ENCODE data around the gene CD79B.
"Not testable (repeated sequence)": the region's sequence is repeated elsewhere in the genome, so short reads cannot be mapped to it uniquely, and the experiment has no call there.

Gene CD79B

DNA sequence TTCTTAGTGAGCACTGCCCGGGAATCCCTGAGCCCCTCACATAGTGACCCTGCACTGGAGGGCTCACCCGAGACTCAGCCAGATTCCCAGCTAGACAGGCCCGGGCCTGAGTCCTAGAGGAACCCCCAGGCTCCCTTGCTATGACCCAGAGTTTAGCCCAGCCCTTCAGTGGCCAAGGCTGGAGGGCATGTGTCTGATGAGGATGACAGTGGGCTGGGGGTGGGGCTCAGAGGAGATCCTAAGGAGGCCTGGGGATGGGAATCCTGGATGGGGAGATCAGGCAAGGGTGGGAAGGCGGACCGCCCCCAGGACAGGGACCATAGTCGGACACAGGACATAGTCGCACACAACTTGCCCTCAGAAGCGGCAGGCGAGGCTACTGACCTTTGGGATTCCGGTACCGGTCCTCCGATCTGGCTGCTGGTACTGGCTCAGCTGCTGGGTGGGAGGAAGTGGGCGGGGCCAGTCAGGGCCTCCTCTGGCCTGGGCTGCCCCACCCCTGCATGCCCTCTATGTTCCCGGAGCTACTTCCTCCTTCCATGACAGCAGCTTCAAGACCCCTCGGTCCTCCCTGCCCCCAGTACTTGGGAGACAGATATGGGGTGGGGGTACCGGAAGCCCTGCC is 1.1 kb downstream of the CD79B start:
- DNase-seq, result peak; percentile 42

DNA sequence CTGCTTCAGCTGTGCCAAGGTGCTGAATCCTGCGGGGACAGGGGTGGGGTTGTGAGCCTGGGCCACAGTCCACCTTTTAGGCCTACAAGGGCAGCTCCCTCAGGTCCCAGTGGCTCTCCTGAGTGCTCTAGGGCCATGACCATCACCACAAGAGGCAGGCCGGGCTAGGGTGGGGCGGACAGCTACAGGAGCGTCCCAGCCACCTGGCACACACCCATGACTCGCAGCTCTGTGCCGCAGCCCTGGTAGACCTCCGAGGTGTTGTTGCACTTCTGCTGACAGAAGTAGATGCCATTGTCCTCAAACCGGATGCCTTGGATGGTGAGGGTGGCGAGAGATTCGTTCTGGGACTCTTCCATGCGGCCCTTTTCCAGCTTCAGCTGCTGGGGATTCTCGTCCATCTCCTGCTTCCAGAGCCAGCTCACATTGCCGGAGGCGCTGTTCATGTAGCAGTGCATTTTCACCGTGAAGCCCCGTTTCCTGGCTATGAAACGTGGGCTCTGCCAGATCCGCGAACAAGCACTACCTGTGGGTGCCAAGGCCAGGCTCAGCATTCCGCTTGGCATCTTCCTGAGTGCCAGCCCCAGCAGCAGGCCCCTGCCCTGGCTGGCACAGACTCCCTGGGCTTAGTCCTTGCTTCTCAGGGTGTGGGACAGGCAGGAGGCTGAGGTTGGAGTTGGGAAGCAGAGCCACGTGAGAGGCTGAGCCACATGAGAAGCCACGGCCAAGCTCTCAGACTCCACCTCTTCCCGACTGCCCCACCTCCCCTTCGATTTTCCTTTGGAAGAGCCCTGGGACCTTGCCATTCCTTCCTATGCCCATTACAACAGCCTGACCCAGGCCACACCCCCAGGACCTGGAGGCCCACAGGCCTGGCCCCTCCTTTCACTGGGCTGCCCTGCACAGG is 2.0 kb downstream of the CD79B start:
- DNase-seq, result no peak

DNA sequence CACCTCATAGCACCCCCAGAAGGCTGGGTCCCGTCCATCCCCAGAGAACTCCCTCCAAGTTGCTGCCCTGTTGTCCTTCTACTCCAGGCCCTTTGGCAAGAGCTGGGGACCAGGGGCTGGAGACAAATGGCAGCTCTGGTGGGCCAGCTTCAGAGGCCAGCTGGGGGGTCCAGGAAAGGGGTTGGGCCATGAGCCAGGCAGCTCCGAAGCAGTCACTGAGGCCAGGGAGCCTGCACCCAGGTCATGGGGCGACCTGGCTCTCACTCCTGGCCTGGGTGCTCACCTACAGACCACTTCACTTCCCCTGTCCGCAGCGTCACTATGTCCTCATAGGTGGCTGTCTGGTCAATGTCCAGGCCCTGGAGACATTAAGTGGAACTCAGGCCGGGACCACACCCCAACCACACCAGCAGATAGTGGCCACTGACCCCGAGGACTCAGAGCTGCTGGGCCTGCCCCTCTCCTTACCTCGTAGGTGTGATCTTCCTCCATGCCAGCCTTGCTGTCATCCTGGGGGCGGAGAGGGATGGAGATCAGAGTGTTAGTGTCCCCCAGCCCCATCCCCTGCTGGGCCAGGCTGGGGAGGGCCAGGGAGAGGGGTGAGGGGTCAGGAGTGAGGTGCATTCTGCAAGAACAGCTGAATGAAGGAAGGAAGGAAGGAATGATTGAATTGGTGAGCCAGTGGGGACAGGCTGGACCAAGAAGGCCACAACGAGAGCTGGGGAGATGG is 3.0 kb downstream of the CD79B start:
- DNase-seq, result no peak

DNA sequence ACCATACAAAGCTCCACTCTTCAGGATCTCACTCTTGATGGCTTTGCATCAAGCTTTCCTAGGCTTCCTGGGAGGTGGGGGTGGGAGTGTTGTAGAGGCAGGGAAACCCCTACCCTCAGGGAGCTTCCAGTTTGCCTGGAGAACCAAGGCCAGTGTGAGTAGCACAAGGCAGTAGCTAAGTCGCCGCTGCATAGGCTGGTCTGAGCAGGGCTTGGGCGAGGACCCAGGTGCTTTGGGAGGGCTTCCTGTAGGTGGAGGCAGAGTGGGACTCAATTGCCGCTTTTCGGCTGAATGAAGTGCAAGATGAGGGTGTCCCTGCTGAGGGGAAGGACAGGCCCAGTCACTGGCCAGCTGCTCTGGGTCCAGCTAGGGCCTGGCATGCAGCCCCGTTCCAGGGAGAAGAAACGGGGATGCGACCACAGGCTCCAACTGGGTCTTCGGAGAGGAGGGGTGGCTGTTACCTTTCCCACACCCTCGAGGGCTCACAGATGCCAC is 3.9 kb downstream of the CD79B start:
- DNase-seq, result no peak

DNA sequence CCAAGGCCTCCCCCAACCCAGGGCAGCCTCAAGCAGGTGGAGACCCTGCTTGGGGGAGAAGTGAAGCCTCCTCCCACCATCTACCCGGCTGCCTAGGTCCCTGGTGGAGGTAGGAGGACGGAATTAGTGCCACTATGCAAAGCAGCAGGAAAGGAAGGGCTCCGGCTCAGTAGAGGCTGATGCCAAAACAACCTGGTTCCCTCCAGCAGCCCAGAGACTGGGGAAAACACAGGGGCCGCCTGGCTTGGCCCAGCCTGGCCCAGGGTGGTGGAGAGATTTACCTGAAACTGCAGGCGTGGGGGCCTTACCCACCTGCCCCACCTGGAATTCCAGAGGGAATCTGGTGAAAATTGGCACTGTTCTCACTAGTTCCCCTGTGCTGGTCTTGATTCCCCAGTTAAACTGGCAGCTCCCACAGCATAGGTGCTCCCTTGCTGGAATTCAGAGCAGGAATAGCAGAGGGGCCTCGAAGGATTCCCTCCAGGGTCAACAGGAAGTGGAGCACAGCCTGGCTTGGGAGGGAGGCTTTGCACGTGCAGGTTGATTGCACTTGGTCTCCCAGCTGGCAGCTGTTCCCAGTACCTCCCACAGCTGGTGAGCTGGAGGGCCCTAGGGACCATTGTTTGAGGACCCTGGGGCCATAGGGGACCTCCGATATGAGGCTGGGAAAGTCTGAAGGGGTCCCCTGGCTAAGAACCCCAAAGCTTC is 4.5 kb downstream of the CD79B start:
- DNase-seq, result no peak

DNA sequence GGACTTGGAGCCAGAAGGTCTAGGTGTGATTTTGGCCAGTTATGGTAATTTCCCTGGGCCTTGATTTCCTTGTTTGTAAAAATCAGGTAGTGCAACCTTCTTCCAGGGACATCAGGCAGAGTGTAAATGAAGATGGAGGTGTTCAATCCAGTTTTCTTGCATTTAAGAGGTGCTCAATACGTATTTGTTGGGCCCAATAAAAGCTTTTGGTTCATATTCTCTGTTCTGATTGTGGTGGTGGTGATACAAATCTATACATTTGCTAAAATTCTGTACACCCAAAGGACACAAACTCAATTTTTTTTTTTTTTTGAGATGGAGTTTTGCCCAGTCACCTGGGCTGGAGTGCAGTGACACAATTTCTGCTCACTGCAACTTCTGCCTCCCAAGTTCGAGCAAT is 6.0 kb downstream of the CD79B start:
- no peak for DNase-seq

DNA sequence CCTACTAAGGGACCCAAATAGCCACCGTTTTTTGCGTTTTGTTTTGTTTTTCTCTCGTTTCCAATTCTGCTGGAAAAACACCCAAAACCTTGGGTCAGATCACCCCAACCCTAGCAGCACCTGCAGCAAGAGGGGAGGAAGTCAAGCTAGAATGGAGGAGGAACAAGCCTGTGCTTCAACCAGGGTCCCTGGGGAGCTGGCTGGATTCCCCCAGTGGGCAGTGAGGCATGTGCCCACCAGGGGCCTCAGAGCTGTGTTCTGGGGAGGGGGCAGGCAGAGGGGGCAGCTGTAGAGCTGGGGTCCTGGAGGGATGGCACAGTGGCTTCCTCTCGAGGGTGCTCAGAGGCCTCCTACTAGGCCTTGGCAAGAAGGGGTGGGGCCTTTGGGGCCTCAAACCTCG is 6.5 kb downstream of the CD79B start:
- no peak for DNase-seq

DNA sequence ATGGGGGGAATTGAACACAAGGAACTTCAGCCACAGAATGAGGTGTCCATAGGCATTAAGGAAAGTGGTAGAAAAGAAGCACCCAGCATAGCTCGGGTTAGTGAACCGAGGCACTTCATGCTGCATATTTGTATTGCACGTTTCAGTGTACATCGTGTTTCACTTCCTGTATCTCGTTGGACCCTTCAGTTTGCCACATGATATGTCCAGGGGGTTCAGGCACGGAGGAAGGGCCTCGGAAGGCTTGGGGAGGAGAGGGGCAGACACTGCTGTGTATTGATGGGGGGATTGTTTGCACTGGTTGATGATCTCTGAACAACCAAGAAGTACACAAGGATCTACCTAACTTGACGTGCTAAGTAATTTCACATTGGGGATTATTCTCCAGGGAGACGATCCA is 9.7 kb downstream of the CD79B start:
- DNase-seq, result not testable (repeated sequence)

DNA sequence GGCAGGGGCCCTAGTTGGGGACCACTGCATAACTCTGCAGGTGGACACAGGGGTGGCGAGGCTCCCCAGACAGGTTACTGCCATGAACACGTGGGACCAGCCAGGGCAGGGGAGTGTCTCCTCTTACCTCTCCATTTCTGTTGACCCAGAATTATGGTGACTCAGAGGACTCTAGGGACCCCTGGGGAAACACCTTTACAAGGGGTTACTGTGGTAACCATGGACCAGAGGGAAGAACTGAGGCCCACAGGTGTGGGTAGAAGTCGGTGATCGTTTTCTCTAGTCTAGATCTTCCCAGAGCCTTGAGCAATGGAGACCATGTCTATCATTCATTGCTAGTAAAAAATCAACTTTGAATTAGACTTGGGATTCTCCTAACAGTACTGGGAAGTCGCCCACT is 11.4 kb downstream of the CD79B start:
- DNase-seq, result not testable (repeated sequence)

DNA sequence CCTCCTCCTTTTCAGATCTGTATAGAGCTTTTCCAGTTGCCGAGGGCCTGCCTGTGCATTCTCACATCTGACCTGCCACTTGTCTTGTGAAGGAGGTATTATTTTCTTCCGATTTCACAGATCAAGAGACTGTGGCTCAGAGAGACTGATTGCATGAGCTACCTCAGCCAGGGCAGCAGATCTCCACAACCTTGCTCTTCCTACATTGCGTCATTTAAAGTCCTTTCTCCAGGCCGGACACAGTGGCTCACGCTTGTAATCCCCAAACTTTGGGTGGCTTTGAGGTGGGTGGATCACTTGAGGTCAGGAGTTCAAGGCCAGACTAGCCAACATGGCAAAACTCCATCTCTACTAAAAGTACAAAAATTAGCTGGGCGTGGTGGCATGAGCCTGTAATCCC is 12.1 kb downstream of the CD79B start:
- not testable (repeated sequence) for DNase-seq

DNA sequence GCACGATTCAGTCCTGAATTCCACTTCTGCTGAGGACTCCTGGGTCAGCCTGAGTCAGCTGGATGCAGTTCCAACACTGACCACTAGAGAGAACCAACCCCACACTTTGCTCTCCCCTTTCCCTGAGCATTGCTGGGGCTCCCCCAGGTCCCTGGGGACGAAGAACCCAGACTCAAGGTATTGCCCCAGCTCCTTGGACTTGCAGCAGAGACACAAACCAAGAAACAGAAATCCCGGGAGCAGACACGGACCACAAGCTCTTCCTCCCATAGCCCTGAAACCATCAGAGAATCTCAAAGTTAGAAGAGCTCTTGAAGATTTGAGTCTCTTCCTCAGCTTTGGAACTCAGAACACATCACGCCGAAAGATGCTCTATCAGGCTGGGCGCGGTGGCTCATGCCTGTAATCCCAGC is 12.8 kb downstream of the CD79B start:
- peak; percentile 55 for DNase-seq

DNA sequence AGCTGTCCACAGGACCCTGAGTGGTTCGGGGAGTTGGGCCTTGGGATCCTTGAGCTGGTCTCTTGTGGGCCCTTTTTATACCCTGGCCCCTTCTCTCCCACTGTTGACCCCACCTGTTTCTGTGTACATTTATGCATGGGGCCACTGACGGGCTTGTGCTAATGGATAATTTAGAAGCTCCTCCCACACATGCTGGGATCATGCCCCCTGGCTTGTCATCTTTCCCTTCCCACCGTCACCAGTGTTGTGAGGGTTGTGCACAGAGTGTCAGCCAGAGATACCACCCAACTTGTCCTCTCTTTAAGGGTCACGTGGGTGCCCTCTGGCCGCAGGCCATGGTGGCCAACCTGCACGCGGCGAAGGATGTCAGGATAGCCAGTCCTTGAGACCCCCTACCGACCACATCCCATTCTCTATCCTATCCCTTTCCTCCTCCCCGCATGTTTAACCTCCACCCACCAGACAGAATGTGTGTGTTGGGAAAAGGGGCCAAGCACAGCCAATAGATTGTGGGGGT is 13.3 kb downstream of the CD79B start, which contains the start of gene GH1:
GH1 (minus strand) TSS at position 51 of the 517 bp plus-strand sequence. CDS start 63 bp downstream, outside the sequence.
- DNase-seq, result not testable (repeated sequence)

DNA sequence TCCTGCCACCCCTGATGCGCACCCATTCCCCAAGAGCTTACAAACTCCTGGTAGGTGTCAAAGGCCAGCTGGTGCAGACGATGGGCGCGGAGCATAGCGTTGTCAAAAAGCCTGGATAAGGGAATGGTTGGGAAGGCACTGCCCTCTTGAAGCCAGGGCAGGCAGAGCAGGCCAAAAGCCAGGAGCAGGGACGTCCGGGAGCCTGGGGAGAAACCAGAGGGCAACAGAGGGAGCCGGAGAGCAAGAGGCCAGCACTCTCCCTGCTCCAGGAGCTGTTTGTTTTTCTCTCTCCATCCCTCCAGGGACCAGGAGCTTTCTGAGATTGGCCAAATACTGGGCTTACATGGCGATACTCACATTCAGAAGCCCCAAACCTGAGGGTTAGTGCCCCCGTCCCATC is 13.8 kb downstream of the CD79B start:
- no peak for DNase-seq

DNA sequence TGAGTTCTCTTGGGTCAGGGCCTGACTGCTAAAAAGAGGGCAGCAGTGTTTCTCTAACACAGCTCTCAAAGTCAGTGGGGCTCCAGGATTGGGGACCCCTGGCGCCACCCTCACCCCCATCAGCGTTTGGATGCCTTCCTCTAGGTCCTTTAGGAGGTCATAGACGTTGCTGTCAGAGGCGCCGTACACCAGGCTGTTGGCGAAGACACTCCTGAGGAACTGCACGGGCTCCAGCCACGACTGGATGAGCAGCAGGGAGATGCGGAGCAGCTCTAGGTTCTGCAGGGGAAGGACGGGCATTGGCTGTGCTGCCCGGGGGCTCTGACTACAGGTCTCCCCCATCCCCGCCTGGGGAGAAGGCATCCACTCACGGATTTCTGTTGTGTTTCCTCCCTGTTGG is 14.5 kb downstream of the CD79B start:
- no peak for DNase-seq

DNA sequence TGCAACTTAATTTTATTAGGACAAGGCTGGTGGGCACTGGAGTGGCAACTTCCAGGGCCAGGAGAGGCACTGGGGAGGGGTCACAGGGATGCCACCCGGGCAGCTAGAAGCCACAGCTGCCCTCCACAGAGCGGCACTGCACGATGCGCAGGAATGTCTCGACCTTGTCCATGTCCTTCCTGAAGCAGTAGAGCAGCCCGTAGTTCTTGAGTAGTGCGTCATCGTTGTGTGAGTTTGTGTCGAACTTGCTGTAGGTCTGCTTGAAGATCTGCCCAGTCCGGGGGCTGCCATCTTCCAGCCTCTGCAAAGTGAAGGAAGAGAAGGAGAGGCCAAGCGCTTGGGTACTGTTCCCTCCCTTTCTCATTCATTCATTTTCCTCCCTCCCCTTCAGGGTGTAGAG is 14.9 kb downstream of the CD79B start:
- not testable (repeated sequence) for DNase-seq

DNA sequence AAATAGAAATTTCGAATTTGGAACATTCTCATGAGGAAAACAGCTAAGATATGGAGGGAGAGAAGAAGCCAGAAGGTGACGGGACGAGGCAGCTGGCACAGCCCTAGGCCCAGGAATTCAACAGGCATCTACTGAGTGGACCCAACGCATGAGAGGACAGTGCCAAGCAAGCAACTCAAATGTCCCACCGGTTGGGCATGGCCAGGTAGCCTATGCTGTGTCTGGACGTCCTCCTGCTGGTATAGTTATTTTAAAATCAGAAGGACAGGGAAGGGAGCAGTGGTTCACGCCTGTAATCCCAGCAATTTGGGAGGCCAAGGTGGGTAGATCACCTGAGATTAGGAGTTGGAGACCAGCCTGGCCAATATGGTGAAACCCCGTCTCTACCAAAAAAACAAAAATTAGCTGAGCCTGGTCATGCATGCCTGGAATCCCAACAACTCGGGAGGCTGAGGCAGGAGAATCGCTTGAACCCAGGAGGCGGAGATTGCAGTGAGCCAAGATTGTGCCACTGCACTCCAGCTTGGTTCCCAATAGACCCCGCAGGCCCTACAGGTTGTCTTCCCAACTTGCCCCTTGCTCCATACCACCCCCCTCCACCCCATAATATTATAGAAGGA is 15.5 kb downstream of the CD79B start:
- DNase-seq, result no peak

DNA sequence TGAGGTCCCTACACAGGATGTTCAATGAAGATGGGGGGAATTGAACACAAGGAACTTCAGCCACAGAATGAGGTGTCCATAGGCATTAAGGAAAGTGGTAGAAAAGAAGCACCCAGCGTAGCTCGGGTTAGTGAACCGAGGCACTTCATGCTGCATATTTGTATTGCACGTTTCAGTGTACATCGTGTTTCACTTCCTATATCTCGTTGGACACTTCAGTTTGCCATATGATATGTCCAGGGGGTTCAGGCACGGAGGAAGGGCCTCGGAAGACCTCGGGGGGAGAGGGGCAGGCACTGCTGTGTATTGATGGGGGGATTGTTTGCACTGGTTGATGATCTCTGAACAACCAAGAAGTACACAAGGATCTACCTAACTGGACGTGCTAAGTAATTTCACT is 16.4 kb downstream of the CD79B start:
- not testable (repeated sequence) for DNase-seq

DNA sequence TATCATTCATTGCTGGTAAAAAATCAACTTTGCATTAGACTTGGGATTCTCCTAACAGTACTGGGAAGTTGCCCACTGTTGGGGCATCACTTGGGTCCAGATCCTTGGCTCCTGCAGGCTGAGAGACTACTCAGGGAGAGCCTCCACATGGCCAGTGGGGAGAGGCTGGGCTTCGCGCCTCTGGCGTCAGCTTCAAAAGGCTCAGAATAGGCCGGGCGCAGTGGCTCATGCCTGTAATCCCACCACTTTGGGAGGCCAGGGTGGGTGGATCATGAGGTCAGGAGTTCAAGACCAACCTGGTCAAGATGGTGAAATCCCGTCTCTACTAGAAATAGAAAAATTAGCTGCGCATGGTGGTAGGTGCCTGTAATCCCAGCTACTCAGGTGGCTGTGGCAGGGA is 17.7 kb downstream of the CD79B start:
- no peak for DNase-seq

DNA sequence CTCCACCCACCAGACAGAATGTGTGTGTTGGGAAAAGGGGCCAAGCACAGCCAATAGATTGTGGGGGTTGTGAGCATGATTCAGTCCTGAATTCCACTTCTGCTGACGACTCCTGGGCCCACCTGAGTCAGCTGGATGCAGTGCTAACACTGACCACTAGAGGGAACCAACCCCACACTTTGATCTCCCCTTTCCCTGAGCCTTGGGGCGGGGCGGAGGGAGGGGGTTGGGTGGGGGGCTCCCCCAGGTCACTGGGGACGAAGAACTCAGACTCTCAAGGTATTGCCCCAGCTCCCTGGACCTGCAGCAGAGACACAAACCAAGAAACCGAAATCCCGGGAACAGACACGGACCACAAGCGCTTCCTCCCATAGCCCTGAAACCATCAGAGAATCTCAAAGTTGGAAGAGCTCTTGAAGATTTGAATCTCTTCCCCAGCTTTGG is 20.5 kb downstream of the CD79B start:
- DNase-seq, result peak; percentile 57

DNA sequence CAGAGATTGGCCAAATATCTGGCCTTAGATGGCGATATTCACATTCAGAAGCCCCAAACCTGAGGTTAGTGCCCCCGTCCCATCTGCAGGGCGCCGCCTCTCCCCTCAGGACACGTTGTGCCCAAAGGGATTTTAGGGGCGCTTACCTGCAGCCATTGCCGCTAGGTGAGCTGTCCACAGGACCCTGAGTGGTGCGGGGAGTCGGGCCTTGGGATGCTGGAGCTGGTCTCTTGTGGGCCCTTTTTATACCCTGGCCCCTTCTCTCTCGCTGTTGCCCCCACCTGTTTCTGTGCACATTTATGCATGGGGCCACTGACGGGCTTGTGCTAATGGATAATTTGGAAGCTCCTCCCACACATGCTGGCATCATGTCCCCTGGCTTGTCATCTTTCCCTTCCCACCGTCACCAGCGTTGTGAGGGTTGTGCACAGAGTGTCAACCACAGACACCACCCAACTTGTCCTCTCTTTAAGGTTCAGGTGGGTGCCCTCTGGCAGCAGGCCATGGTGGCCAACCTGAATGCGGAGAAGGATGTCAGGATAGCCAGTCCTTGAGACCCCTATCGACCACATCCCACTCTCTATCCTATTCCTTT is 21.0 kb downstream of the CD79B start, which contains the start of gene CSHL1:
CSHL1 (minus strand) TSS at position 218 of the 595 bp plus-strand sequence; CDS start at position 156, 62 bp downstream.
- no peak for DNase-seq

DNA sequence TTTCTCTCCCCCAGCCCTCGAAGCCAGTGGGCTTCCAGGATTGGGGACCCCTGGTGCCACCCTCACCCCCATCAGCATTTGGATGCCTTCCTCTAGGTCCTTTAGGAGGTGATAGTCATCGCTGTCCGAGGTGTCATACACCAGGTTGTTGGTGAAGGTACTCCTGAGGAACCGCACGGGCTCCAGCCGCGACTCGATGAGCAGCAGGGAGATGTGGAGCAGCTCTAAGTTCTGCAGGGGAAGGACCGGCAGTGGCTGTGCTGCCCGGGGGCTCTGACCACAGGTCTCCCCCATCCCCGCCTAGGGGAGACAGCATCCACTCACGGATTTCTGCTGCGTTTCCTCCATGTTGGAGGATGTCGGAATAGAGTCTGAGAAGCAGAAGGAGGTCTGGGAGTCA is 22.0 kb downstream of the CD79B start:
- DNase-seq, result no peak

Data from effector CD8-positive, alpha-beta T cell (primary cell).